ENCODE measurements around the gene KDM6A. TPM values are rescaled to one million over a fixed set of nuclear protein-coding genes. Genes with fewer than 3 reads are reported as not detected.
"Not testable (repeated sequence)": the region's sequence is repeated elsewhere in the genome, so short reads cannot be mapped to it uniquely, and the experiment has no call there.

Gene KDM6A
- total RNA-seq, 1 experiment from 2014 or later = 42.8 TPM

- H3K56ac ChIP-seq (ENCODE audit: insufficient read length, low read depth, low read length) = no peak overlapping the region
- peak overlapping the region in 1 of 3 experiments; percentile 56; a peak in 2 of 7 replicates for H3K27ac Mint-ChIP-seq
- no peak overlapping the region for H2AFZ ChIP-seq (ENCODE audit: low read length)
- H2AK5ac ChIP-seq (ENCODE audit: insufficient read length, low read length) = no peak overlapping the region
- H3K23me2 ChIP-seq (ENCODE audit: insufficient read length, low read depth, low read length, poor library complexity, severe bottlenecking) = no peaks in the 10 kb centered on the region
- peaks cover 2% of the 10 kb centered on the region for H3K79me1 ChIP-seq (ENCODE audit: insufficient read depth, low read depth, low read length, poor library complexity, severe bottlenecking)
- H4K20me1 ChIP-seq (ENCODE audit: control insufficient read depth, insufficient read depth, insufficient read length) = no peaks in the 10 kb centered on the region
- no peak overlapping the region for H4K5ac ChIP-seq (ENCODE audit: insufficient read length, low read depth, low read length)
- H3K4me2 ChIP-seq (ENCODE audit: insufficient read depth, insufficient read length, low read length) = no peak overlapping the region
- H3K9me3 Mint-ChIP-seq = peaks cover 34 to 36% of the 10 kb centered on the region in 2 experiments
- H2BK15ac ChIP-seq (ENCODE audit: low read depth, low read length) = no peak overlapping the region
- H3K4me1 Mint-ChIP-seq = no peaks in the 10 kb centered on the region
- no peak overlapping the region for H3K23ac ChIP-seq (ENCODE audit: insufficient read length, low read depth, low read length)
- no peaks in the 10 kb centered on the region for H3K27me3 ChIP-seq (ENCODE audit: insufficient read depth, low read length)
- H3K27ac ChIP-seq (ENCODE audit: insufficient read length, low read depth, low read length) = no peak overlapping the region
- H3K9me3 ChIP-seq (ENCODE audit: control insufficient read depth, low read depth, low read length) = no peaks in the 10 kb centered on the region
- H3K36me3 Mint-ChIP-seq (ENCODE audit: insufficient read depth in 1 of 3, low read depth in 3 of 3) = peaks cover 7 to 35% (median 32%) of the 10 kb centered on the region in 3 experiments; a peak in 6 of 7 replicates
- no peak overlapping the region for H3K14ac ChIP-seq (ENCODE audit: insufficient read depth, low read length)
- H4K8ac ChIP-seq (replicated peaks; ENCODE audit: insufficient read length, low read depth, low read length) = no peak overlapping the region
- peaks cover 1% of the 10 kb centered on the region; the same call in 1 of the 2 replicates for H3K79me2 ChIP-seq (ENCODE audit: insufficient read depth, low read length)
- H2BK20ac ChIP-seq (ENCODE audit: low read depth, low read length, poor library complexity, severe bottlenecking) = no peak overlapping the region
- H2BK120ac ChIP-seq (ENCODE audit: low read depth, low read length, poor library complexity, severe bottlenecking) = no peak overlapping the region
- H3K27me3 Mint-ChIP-seq (ENCODE audit: low read depth) = no peaks in the 10 kb centered on the region
- H2BK12ac ChIP-seq (ENCODE audit: insufficient read length, low read depth, low read length) = no peak overlapping the region
- H3K4me1 ChIP-seq (ENCODE audit: insufficient read depth, low read length) = no peaks in the 10 kb centered on the region
- DNase-seq = no peak
- WGBS (ENCODE audit: extremely low coverage, insufficient read length, low lambda C conversion rate) = no CpG with 5 or more reads among the region's 2 CpGs
- H3T11ph ChIP-seq (ENCODE audit: low read length) = no peak overlapping the region
- TF ChIP-seq, protein P1, sequence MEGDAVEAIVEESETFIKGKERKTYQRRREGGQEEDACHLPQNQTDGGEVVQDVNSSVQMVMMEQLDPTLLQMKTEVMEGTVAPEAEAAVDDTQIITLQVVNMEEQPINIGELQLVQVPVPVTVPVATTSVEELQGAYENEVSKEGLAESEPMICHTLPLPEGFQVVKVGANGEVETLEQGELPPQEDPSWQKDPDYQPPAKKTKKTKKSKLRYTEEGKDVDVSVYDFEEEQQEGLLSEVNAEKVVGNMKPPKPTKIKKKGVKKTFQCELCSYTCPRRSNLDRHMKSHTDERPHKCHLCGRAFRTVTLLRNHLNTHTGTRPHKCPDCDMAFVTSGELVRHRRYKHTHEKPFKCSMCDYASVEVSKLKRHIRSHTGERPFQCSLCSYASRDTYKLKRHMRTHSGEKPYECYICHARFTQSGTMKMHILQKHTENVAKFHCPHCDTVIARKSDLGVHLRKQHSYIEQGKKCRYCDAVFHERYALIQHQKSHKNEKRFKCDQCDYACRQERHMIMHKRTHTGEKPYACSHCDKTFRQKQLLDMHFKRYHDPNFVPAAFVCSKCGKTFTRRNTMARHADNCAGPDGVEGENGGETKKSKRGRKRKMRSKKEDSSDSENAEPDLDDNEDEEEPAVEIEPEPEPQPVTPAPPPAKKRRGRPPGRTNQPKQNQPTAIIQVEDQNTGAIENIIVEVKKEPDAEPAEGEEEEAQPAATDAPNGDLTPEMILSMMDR (conservative IDR thresholded peaks at IDR 0.05) = no peak
- no peak overlapping the region for H3K4me3 Mint-ChIP-seq
- H3K18ac ChIP-seq (ENCODE audit: insufficient read length, low read depth, low read length) = no peak overlapping the region
- no peak overlapping the region for H4K91ac ChIP-seq (ENCODE audit: insufficient read length, low read depth, low read length)
- no peak overlapping the region for H3K9ac ChIP-seq (ENCODE audit: extremely low read depth, insufficient read length, low read length)
- H3K4ac ChIP-seq (ENCODE audit: low read depth, low read length) = no peak overlapping the region
- no peak overlapping the region for H2BK5ac ChIP-seq (ENCODE audit: insufficient read length, low read length)
Measured at GRCh38 chrX:45056428-45057145, 183.6 kb downstream of the KDM6A start.

- H2BK20ac ChIP-seq (ENCODE audit: low read depth, low read length, poor library complexity, severe bottlenecking); H3K79me2 ChIP-seq (ENCODE audit: insufficient read depth, low read length); H3K27me3 Mint-ChIP-seq (ENCODE audit: low read depth); H4K91ac ChIP-seq (ENCODE audit: insufficient read length, low read depth, low read length); H3K4me1 Mint-ChIP-seq; H4K5ac ChIP-seq (ENCODE audit: insufficient read length, low read depth, low read length); H3K4ac ChIP-seq (ENCODE audit: low read depth, low read length); H3K27ac ChIP-seq (ENCODE audit: insufficient read length, low read depth, low read length); H3K79me1 ChIP-seq (ENCODE audit: insufficient read depth, low read depth, low read length, poor library complexity, severe bottlenecking); H3K27ac Mint-ChIP-seq; H2BK12ac ChIP-seq (ENCODE audit: insufficient read length, low read depth, low read length); H2BK15ac ChIP-seq (ENCODE audit: low read depth, low read length); H3K4me3 Mint-ChIP-seq; H3K14ac ChIP-seq (ENCODE audit: insufficient read depth, low read length); H3K4me1 ChIP-seq (ENCODE audit: insufficient read depth, low read length); H2AFZ ChIP-seq (ENCODE audit: low read length); H3K23ac ChIP-seq (ENCODE audit: insufficient read length, low read depth, low read length); H3K27me3 ChIP-seq (ENCODE audit: insufficient read depth, low read length); H3K18ac ChIP-seq (ENCODE audit: insufficient read length, low read depth, low read length); H3K23me2 ChIP-seq (ENCODE audit: insufficient read length, low read depth, low read length, poor library complexity, severe bottlenecking); H4K8ac ChIP-seq (replicated peaks; ENCODE audit: insufficient read length, low read depth, low read length); H2BK5ac ChIP-seq (ENCODE audit: insufficient read length, low read length); H2BK120ac ChIP-seq (ENCODE audit: low read depth, low read length, poor library complexity, severe bottlenecking); H3K56ac ChIP-seq (ENCODE audit: insufficient read length, low read depth, low read length); DNase-seq; H3T11ph ChIP-seq (ENCODE audit: low read length); H3K4me2 ChIP-seq (ENCODE audit: insufficient read depth, insufficient read length, low read length); H2AK5ac ChIP-seq (ENCODE audit: insufficient read length, low read length); H3K9ac ChIP-seq (ENCODE audit: extremely low read depth, insufficient read length, low read length); H4K20me1 ChIP-seq (ENCODE audit: control insufficient read depth, insufficient read depth, insufficient read length): not testable (repeated sequence)
- peaks cover 13% of the 10 kb centered on the region for H3K9me3 ChIP-seq (ENCODE audit: control insufficient read depth, low read depth, low read length)
- H3K36me3 Mint-ChIP-seq (ENCODE audit: insufficient read depth in 1 of 3, low read depth in 3 of 3) = peaks cover 17 to 53% (median 50%) of the 10 kb centered on the region in 3 experiments; a peak in 6 of 7 replicates
- WGBS (ENCODE audit: extremely low coverage, insufficient read length, low lambda C conversion rate) = no CpG with 5 or more reads among the region's 2 CpGs
- H3K9me3 Mint-ChIP-seq = peaks cover 41 to 53% of the 10 kb centered on the region in 2 experiments
Measured at GRCh38 chrX:45059906-45060305, 186.9 kb downstream of the KDM6A start.
